ENCODE results near the gene DGKB. TPM values are rescaled to one million over a fixed set of nuclear protein-coding genes. Genes with fewer than 3 reads are reported as not detected.

DGKB gene
- total RNA-seq, 1 experiment from 2014 or later: not detected

DNA sequence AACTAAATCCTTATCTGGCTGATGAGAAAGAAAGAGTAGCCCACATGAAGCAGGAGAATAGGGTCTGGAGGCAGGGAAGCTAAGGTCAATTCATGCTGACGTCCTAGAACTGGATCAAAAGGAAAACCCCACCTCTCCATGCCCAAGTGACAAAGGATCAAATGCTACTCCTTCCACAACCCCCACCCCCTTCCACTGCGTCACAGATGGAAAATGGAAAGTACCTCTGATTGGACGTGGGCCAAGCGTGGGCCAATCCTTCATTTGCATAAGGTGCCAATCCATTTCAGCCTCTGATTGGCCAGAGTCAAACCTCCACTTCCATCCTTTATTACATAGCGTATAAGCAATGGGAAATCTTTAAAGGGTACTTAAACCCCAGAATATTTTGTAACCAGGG is 481.8 kb downstream of the DGKB start:
- Histone ChIP-seq H3K27ac (ENCODE audit: low read depth, low read length, poor library complexity, severe bottlenecking) (no peak overlapping the region), H3K4me1 (ENCODE audit: insufficient read depth, low read length, poor library complexity, severe bottlenecking) (no peaks in the 10 kb centered on the region), H3K4me3 (ENCODE audit: low read depth, low read length, poor library complexity, severe bottlenecking) (no peak overlapping the region), H3K27me3 (replicated peaks; ENCODE audit: insufficient read depth, low read depth, low read length, poor library complexity) (no peaks in the 10 kb centered on the region), H3K9me3 (ENCODE audit: low read depth, low read length, poor library complexity, severe bottlenecking) (no peaks in the 10 kb centered on the region), H3K36me3 (ENCODE audit: insufficient read depth, low read length, poor library complexity, severe bottlenecking) (no peaks in the 10 kb centered on the region)
- no TSS peak for BruUV-seq (replicated peaks)
- intact Hi-C loops (cut with micrococcal nuclease; ENCODE audit: unreplicated experiment): no loop called here
- no peak for DNase-seq (ENCODE audit: low spot score)
- ChIA-PET CTCF (no interaction called here), POLR2A (ENCODE audit: low non-redundant PET) (no interaction called here)
- TF ChIP-seq, protein P1, sequence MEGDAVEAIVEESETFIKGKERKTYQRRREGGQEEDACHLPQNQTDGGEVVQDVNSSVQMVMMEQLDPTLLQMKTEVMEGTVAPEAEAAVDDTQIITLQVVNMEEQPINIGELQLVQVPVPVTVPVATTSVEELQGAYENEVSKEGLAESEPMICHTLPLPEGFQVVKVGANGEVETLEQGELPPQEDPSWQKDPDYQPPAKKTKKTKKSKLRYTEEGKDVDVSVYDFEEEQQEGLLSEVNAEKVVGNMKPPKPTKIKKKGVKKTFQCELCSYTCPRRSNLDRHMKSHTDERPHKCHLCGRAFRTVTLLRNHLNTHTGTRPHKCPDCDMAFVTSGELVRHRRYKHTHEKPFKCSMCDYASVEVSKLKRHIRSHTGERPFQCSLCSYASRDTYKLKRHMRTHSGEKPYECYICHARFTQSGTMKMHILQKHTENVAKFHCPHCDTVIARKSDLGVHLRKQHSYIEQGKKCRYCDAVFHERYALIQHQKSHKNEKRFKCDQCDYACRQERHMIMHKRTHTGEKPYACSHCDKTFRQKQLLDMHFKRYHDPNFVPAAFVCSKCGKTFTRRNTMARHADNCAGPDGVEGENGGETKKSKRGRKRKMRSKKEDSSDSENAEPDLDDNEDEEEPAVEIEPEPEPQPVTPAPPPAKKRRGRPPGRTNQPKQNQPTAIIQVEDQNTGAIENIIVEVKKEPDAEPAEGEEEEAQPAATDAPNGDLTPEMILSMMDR (conservative IDR thresholded peaks at IDR 0.05; ENCODE audit: low read depth, low read length): no peak
- TF ChIP-seq EZH2 (IDR thresholded peaks at IDR 0.05; ENCODE audit: borderline replicate concordance, low read depth, low read length, poor library complexity, severe bottlenecking): no peak

DNA sequence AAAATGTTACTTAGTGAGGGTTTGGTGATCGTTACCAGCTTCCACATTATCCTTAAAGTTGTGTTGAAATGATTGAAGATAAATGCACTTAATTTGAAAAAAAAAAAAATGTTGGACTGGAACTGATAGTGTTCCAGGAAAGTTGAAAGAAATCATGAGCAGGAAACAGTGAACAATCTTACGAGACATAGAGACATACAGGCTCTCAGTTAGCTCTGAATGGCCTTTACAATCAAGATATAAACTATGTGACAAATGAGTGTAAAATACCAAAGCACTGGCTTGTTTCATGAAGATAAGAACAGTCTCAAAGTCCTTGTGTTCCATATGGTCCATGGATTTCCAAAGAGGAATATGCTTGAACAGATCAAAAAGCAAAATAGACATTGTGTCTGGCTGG is 483.0 kb downstream of the DGKB start:
- H3K9me3 ChIP-seq (ENCODE audit: low read depth, low read length, poor library complexity, severe bottlenecking): no peaks in the 10 kb centered on the region
- no peaks in the 10 kb centered on the region for H3K36me3 ChIP-seq (ENCODE audit: insufficient read depth, low read length, poor library complexity, severe bottlenecking)
- no peak overlapping the region for H3K27ac ChIP-seq (ENCODE audit: low read depth, low read length, poor library complexity, severe bottlenecking)
- BruUV-seq (replicated peaks): no TSS peak
- intact Hi-C loops (cut with micrococcal nuclease; ENCODE audit: unreplicated experiment): no loop called here
- no peaks in the 10 kb centered on the region for H3K27me3 ChIP-seq (replicated peaks; ENCODE audit: insufficient read depth, low read depth, low read length, poor library complexity)
- no peak overlapping the region for H3K4me3 ChIP-seq (ENCODE audit: low read depth, low read length, poor library complexity, severe bottlenecking)
- TF ChIP-seq, protein P1 (conservative IDR thresholded peaks at IDR 0.05; ENCODE audit: low read depth, low read length): no peak
- TF ChIP-seq EZH2 (IDR thresholded peaks at IDR 0.05; ENCODE audit: borderline replicate concordance, low read depth, low read length, poor library complexity, severe bottlenecking): no peak
- no peak for DNase-seq (ENCODE audit: low spot score)
- no peaks in the 10 kb centered on the region for H3K4me1 ChIP-seq (ENCODE audit: insufficient read depth, low read length, poor library complexity, severe bottlenecking)
- CTCF ChIA-PET: no interaction called here
- POLR2A ChIA-PET (ENCODE audit: low non-redundant PET): no interaction called here

GRCh38 chr7:14418633-14419032 is 483.9 kb downstream of the DGKB start:
- Histone ChIP-seq H3K27me3 (replicated peaks; ENCODE audit: insufficient read depth, low read depth, low read length, poor library complexity) (no peaks in the 10 kb centered on the region), H3K36me3 (ENCODE audit: insufficient read depth, low read length, poor library complexity, severe bottlenecking) (no peaks in the 10 kb centered on the region), H3K9me3 (ENCODE audit: low read depth, low read length, poor library complexity, severe bottlenecking) (no peaks in the 10 kb centered on the region), H3K27ac (ENCODE audit: low read depth, low read length, poor library complexity, severe bottlenecking) (no peak overlapping the region), H3K4me1 (ENCODE audit: insufficient read depth, low read length, poor library complexity, severe bottlenecking) (no peaks in the 10 kb centered on the region), H3K4me3 (ENCODE audit: low read depth, low read length, poor library complexity, severe bottlenecking) (no peak overlapping the region)
- ChIA-PET CTCF (no interaction called here), POLR2A (ENCODE audit: low non-redundant PET) (no interaction called here)
- DNase-seq (ENCODE audit: low spot score): no peak
- no TSS peak for BruUV-seq (replicated peaks)
- intact Hi-C loops (cut with micrococcal nuclease; ENCODE audit: unreplicated experiment): no loop called here
- TF ChIP-seq, protein P1 (conservative IDR thresholded peaks at IDR 0.05; ENCODE audit: low read depth, low read length): no peak
- no peak for TF ChIP-seq EZH2 (IDR thresholded peaks at IDR 0.05; ENCODE audit: borderline replicate concordance, low read depth, low read length, poor library complexity, severe bottlenecking)
